Measurements from ENCODE around the gene CAP2. TPM values are rescaled to one million over a fixed set of nuclear protein-coding genes. Genes with fewer than 3 reads are reported as not detected.

CAP2 gene
- total and polyA plus RNA-seq, 10 donors = 0.68 to 2.8 (median 1.8) TPM

DNA sequence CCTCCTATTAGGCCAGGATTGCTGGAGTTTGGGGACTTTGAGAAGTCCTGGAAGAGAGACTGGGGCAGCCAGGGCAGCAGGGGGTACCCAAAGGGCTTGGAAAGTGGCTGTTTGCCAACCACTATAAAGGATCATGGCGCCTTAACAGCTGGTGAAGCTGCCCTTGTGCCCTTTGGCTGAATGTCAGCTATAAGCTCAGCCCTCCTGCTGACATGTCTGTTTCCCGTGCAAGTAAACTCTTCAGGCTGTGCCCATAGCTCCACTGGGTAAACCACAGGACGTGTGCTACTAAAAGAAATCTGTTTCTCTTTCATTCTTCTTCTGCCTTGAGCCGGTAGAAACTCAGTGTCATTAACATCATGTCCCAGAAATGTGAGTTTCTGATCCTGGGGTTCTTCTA is 97.3 kb downstream of the CAP2 start:
- TF ChIP-seq POLR2A (IDR thresholded peaks at IDR 0.05) (no peak), POLR2AphosphoS5 (IDR thresholded peaks at IDR 0.05) (no peak), CTCF (IDR thresholded peaks at IDR 0.05 in 8 of 11, conservative IDR thresholded peaks at IDR 0.05 in 3 of 11) (no peak)
- H3K36me3 ChIP-seq = no peaks in the 10 kb centered on the region
- no peak overlapping the region for H3K4me3 ChIP-seq
- intact Hi-C loops (cut with DNase I; ENCODE audit: low total_unique reads) = no loop called here
- no peaks in the 10 kb centered on the region for H3K4me1 ChIP-seq
- peaks cover 0 to 38% (median 0%) of the 10 kb centered on the region in 7 donors for H3K27me3 ChIP-seq (replicated peaks in 1 of 7)
- H3K9me3 ChIP-seq = no peaks in the 10 kb centered on the region
- no peak overlapping the region for H3K27ac ChIP-seq
- no peak for DNase-seq
- WGBS, 5 donors = 29 to 54% (median 30%) methylated on average over 4 of the region's 4 CpGs

- no peaks in the 10 kb centered on the region for H3K9me3 ChIP-seq
- 32 to 40% (median 34%) methylated on average over 10 of the region's 10 CpGs for WGBS, 5 donors
- H3K4me1 ChIP-seq = no peaks in the 10 kb centered on the region
- no peak overlapping the region for H3K4me3 ChIP-seq
- intact Hi-C loops (cut with DNase I; ENCODE audit: low total_unique reads) = no loop called here
- H3K36me3 ChIP-seq = no peaks in the 10 kb centered on the region
- no peak overlapping the region for H3K27ac ChIP-seq
- DNase-seq = no peak
- no peak for TF ChIP-seq CTCF (IDR thresholded peaks at IDR 0.05 in 8 of 11, conservative IDR thresholded peaks at IDR 0.05 in 3 of 11)
- no peak for TF ChIP-seq POLR2A (IDR thresholded peaks at IDR 0.05)
- TF ChIP-seq POLR2AphosphoS5 (IDR thresholded peaks at IDR 0.05) = no peak
- H3K27me3 ChIP-seq (replicated peaks in 1 of 7) = peaks cover 0 to 38% (median 0%) of the 10 kb centered on the region in 7 donors
These were observed 98.2 kb downstream of the CAP2 start for GRCh38 chr6:17491416-17492142.

DNA sequence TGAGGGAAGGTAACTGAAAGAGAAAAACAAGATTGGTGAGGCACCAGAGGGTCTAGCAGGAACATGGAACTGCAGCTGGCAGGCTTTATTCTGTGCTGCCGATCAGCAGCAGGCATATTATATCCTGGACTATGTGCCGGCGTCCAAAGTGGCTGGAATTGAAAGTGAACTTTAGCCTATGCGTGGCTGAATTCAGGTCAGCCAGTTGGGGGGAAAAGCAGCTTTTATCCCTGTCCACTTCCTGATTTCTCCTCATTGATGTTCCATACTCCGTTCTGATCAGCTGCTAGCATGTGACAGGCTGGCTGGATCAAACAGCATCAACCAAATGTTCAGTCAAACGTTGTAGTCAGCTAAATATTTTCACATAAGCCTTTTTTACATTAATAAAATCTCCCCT is 99.0 kb downstream of the CAP2 start:
- TF ChIP-seq POLR2AphosphoS5 (IDR thresholded peaks at IDR 0.05) (no peak), POLR2A (IDR thresholded peaks at IDR 0.05) (no peak), CTCF (IDR thresholded peaks at IDR 0.05 in 8 of 11, conservative IDR thresholded peaks at IDR 0.05 in 3 of 11) (no peak)
- 45 to 60% (median 56%) methylated on average over 6 of the region's 6 CpGs for whole genome bisulfite sequencing, 5 donors
- no peak overlapping the region for H3K4me3 ChIP-seq
- H3K36me3 ChIP-seq = no peaks in the 10 kb centered on the region
- H3K27ac ChIP-seq = no peak overlapping the region
- intact Hi-C loops (cut with DNase I; ENCODE audit: low total_unique reads) = no loop called here
- no peaks in the 10 kb centered on the region for H3K9me3 ChIP-seq
- peaks cover 0 to 38% (median 0%) of the 10 kb centered on the region in 7 donors for H3K27me3 ChIP-seq (replicated peaks in 1 of 7)
- DNase-seq = no peak
- H3K4me1 ChIP-seq = no peaks in the 10 kb centered on the region

DNA sequence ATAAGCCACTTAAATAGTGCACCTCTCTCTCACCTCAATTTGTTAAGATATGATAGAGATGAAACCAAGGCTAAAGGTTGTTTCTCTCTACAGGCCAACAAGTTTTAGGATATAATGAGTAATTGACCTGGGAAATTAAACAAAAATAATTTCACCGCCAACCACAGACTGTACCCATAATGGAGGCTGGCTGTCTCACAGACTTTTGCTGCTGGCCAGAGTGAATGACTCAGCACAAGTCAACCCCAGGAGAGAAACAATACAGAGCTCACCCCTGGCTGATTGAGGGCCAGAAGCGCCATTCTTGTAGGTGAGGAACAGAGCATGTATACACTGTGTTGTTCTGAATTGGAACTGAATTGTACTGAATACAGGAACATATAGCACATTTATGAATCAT is 99.9 kb downstream of the CAP2 start:
- Histone ChIP-seq H3K27ac (no peak overlapping the region), H3K9me3 (no peaks in the 10 kb centered on the region), H3K4me1 (no peaks in the 10 kb centered on the region), H3K4me3 (no peak overlapping the region), H3K36me3 (no peaks in the 10 kb centered on the region), H3K27me3 (replicated peaks in 1 of 7) (peaks cover 0 to 38% (median 0%) of the 10 kb centered on the region in 7 donors)
- WGBS, 5 donors = 34 to 77% (median 65%) methylated on average over 2 of the region's 2 CpGs
- intact Hi-C loops (cut with DNase I; ENCODE audit: low total_unique reads) = no loop called here
- TF ChIP-seq POLR2A (IDR thresholded peaks at IDR 0.05) (no peak), POLR2AphosphoS5 (IDR thresholded peaks at IDR 0.05) (no peak), CTCF (IDR thresholded peaks at IDR 0.05 in 8 of 11, conservative IDR thresholded peaks at IDR 0.05 in 3 of 11) (no peak)
- DNase-seq = no peak
